WTC11 (cell line): ENCODE data around the gene STX8.

Source experiments
- GABPB1 ChIP-seq: sonication (generic); formaldehyde crosslinking; IDR thresholded peaks from 2 replicates; pipeline ENCODE4 v1.8.1; 2023; ENCODE audit warnings: mild to moderate bottlenecking, missing genetic modification reagents
- TEAD1 ChIP-seq: sonication (generic); formaldehyde crosslinking; IDR thresholded peaks from 2 replicates; pipeline ENCODE4 v1.8.0; 2022; ENCODE audit warnings: mild to moderate bottlenecking, missing genetic modification reagents
- ZNF423 ChIP-seq: fragments of 250-450 bp; sonication (Bioruptor Pico); IDR thresholded peaks from 2 replicates; pipeline ENCODE4 v2.1.2; 2022; ENCODE audit warnings: mild to moderate bottlenecking, moderate library complexity
- TF ChIP-seq, protein P1 (sequence below): sonication (generic); formaldehyde crosslinking; IDR thresholded peaks from 2 replicates; pipeline ENCODE4 v1.8.1; 2022; ENCODE audit warnings: low read depth, mild to moderate bottlenecking, moderate library complexity, missing genetic modification reagents, borderline replicate concordance
- TF ChIP-seq, protein P2 (sequence below): fragments of 200-600 bp; IDR thresholded peaks from 2 replicates; pipeline ENCODE4 v1.8.0; 2022; ENCODE audit warnings: antibody characterized with exemption
- TF ChIP-seq, protein P3 (sequence below): sonication (generic); formaldehyde crosslinking; IDR thresholded peaks from 2 replicates; pipeline ENCODE4 v1.8.0; 2022; ENCODE audit warnings: mild to moderate bottlenecking, missing genetic modification reagents
- TF ChIP-seq, protein P4 (sequence below): sonication (generic); formaldehyde crosslinking; IDR thresholded peaks from 2 replicates; pipeline ENCODE4 v1.8.0; 2022; ENCODE audit warnings: mild to moderate bottlenecking, missing genetic modification reagents

DNA sequence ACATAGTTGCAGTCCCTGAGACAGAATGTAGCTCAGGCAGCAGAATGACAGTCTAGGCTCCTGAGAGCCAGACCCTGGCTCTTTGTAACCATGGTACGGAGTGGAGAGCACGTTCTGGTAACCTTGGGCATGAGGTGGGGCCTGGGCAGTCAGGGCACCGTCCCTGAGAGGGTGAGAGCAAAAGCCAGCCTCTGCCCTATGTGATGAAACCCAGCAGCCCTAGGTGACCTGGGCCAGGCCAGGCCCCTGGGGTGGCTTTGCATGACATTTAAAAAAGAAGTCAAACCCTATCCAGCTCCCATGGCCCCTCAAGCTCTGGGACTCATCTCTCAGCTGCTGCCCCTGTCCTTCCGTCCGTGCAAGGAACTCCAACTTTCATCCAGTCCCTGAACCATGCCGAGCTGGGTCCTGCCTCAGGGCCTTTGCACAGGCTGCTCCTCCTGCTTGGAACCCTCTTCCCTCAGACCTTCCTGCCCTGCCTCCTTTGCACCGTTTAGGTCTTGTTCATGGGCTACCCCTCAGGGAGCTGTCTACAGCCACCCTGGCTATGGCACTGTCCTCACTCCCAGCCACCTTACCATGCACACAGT lies 365.7 kb downstream of the STX8 start:
- TF ChIP-seq, protein P1, sequence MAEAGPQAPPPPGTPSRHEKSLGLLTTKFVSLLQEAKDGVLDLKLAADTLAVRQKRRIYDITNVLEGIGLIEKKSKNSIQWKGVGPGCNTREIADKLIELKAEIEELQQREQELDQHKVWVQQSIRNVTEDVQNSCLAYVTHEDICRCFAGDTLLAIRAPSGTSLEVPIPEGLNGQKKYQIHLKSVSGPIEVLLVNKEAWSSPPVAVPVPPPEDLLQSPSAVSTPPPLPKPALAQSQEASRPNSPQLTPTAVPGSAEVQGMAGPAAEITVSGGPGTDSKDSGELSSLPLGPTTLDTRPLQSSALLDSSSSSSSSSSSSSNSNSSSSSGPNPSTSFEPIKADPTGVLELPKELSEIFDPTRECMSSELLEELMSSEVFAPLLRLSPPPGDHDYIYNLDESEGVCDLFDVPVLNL = no peak
- TF ChIP-seq, protein P2, sequence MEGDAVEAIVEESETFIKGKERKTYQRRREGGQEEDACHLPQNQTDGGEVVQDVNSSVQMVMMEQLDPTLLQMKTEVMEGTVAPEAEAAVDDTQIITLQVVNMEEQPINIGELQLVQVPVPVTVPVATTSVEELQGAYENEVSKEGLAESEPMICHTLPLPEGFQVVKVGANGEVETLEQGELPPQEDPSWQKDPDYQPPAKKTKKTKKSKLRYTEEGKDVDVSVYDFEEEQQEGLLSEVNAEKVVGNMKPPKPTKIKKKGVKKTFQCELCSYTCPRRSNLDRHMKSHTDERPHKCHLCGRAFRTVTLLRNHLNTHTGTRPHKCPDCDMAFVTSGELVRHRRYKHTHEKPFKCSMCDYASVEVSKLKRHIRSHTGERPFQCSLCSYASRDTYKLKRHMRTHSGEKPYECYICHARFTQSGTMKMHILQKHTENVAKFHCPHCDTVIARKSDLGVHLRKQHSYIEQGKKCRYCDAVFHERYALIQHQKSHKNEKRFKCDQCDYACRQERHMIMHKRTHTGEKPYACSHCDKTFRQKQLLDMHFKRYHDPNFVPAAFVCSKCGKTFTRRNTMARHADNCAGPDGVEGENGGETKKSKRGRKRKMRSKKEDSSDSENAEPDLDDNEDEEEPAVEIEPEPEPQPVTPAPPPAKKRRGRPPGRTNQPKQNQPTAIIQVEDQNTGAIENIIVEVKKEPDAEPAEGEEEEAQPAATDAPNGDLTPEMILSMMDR = no peak
- TF ChIP-seq, protein P3, sequence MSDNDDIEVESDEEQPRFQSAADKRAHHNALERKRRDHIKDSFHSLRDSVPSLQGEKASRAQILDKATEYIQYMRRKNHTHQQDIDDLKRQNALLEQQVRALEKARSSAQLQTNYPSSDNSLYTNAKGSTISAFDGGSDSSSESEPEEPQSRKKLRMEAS (CRISPR knock-in tag) = no peak
- TF ChIP-seq ZNF423 (CRISPR knock-in tag) (no peak), TEAD1 (CRISPR knock-in tag) (no peak), GABPB1 (no peak)
- TF ChIP-seq, protein P4, sequence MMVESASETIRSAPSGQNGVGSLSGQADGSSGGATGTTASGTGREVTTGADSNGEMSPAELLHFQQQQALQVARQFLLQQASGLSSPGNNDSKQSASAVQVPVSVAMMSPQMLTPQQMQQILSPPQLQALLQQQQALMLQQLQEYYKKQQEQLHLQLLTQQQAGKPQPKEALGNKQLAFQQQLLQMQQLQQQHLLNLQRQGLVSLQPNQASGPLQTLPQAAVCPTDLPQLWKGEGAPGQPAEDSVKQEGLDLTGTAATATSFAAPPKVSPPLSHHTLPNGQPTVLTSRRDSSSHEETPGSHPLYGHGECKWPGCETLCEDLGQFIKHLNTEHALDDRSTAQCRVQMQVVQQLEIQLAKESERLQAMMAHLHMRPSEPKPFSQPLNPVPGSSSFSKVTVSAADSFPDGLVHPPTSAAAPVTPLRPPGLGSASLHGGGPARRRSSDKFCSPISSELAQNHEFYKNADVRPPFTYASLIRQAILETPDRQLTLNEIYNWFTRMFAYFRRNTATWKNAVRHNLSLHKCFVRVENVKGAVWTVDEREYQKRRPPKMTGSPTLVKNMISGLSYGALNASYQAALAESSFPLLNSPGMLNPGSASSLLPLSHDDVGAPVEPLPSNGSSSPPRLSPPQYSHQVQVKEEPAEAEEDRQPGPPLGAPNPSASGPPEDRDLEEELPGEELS = no peak
